Activated naive CD4-positive, alpha-beta T cell treated with anti-CD3 and anti-CD28 coated beads, Interleukin-2, amount 10 ng/mL, durations not matched to agents 5 hours and 36 hours (primary cell): ENCODE data around the gene CHD1L. TPM values are rescaled to one million over a fixed set of nuclear protein-coding genes. Genes with fewer than 3 reads are reported as not detected.

Experiments used
- total RNA-seq, 2 experiments: library from RNA; stranded (reverse); gene quantifications; one replicate each; pipeline ENCODE4 v1.2.3, GENCODE V29; 2021

CHD1L gene
- total RNA-seq: 10 to 100 TPM; 56.4 to 56.9 TPM

DNA sequence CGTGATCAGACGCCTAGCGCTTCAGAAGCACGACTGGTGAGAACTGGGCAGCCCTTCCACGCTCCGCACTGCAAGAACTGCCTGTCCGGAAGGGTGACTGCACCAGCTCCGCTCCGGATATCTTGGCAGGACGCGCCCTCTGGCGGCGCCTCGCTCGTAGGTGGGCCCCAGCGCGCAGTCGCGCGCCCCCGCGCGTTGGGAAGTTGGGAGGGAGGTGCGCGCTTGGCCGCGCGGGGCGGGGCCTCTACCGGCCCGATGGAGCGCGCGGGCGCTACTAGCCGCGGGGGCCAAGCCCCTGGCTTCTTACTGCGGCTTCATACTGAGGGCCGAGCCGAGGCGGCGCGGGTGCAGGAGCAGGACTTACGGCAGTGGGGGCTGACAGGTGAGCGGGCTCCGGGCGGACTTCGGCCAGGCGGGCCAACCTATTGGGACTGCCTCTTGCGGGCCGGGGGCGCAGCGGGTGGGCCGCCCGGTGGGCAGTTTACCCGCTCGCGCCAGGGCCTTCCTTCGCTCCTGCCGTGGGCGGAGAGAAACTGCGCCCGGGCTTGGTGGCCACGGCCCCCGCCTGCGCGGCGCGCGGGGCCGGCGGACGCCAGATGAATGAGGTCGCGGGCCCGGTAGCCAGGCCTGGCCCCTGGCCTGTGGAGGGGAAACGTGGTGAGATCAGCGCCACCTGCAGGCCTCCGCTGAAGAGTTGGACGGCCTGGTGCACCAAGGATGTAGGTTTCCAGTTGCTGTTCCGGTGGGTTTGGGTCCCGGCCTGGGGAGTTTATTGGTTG lies at the start of gene CHD1L:
CHD1L (plus strand) TSS at position 236 of the 779 bp plus-strand sequence; CDS start at position 256, 20 bp downstream.

DNA sequence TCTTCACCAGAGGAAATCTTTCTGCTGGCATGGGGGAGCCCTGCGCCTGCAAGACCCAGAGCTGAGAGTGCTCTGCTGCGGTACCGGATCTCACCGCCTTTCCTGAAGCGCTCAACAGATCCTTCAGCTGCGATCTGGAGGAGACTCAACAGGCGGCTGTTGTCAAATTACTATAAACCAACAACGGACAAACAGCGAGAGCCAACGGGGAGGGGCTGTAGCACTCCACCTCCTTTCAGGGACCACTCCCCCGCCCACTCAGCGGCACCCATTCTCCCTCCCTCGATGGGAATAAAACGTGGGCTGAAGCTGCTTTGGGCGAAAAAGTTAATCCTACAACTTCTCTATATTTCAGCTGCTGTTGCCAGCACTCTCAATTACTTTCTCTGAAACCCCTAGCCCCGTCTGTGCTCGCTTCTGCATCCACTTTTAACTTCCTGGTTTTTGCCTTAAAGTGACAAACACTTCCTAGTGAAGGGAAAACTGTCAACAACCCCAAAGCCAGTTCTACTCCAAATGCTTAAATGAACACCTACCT lies 17.2 kb upstream of the CHD1L start, which contains the start of gene FMO5:
FMO5 (minus strand) TSS at position 147 of the 538 bp plus-strand sequence. CDS start 310 bp downstream, outside the sequence.

Other genes starting within 250 kb of the CHD1L start
- 10 to 100 TPM; 11.9 to 12.1 TPM for gene PRKAB2, start 70.2 kb upstream of the CHD1L start, total RNA-seq
- gene FMO5, start 17.3 kb upstream of the CHD1L start, total RNA-seq: under 1 TPM; 0.55 to 0.89 TPM